ENCODE data around the gene RTEL1.

RTEL1 gene

GRCh38 chr20:63701329-63702035 is 43.4 kb downstream of the RTEL1 start:
- Histone ChIP-seq H3K27ac (ENCODE audit: low read length) (no peak overlapping the region), H4K20me1 (ENCODE audit: insufficient read depth, low read length) (peaks cover 3% of the 10 kb centered on the region; the same call in 1 of the 2 replicates), H3K4me1 (ENCODE audit: low read length) (peaks cover 4% of the 10 kb centered on the region), H2AFZ (ENCODE audit: low read length) (no peak overlapping the region), H3K79me2 (ENCODE audit: low read length) (peaks cover 26% of the 10 kb centered on the region), H3K9ac (ENCODE audit: low read length) (no peak overlapping the region), H3K9me3 (replicated peaks; ENCODE audit: insufficient read depth, low read length) (no peaks in the 10 kb centered on the region), H3F3A (ENCODE audit: insufficient read depth, low read length) (peaks cover under 1% of the 10 kb centered on the region; the same call in 1 of the 2 replicates), H3K4me3 (ENCODE audit: low read length) (no peak overlapping the region), H3K36me3 (replicated peaks; ENCODE audit: insufficient read depth, low read length) (no peaks in the 10 kb centered on the region; the same call in 1 of the 2 replicates), H3K27me3 (replicated peaks; ENCODE audit: insufficient read depth, low read length) (no peaks in the 10 kb centered on the region), H3K9me2 (replicated peaks; ENCODE audit: insufficient read depth, low read length) (no peaks in the 10 kb centered on the region), H3K4me2 (ENCODE audit: low read depth, low read length) (no peak overlapping the region)
- no peak for TF ChIP-seq EZH2phosphoT487 (IDR thresholded peaks at IDR 0.05; ENCODE audit: low read length)
- no peak for TF ChIP-seq CTCF (IDR thresholded peaks at IDR 0.05; ENCODE audit: low read length)
- TF ChIP-seq EZH2 (optimal IDR thresholded peaks at IDR 0.05; ENCODE audit: low read depth, low read length), result no peak
- no peak for DNase-seq

GRCh38 chr20:63702036-63702665 is 44.0 kb downstream of the RTEL1 start:
- Histone ChIP-seq H3K9ac (ENCODE audit: low read length) (no peak overlapping the region), H3K36me3 (replicated peaks; ENCODE audit: insufficient read depth, low read length) (no peaks in the 10 kb centered on the region; the same call in 1 of the 2 replicates), H3K27me3 (replicated peaks; ENCODE audit: insufficient read depth, low read length) (no peaks in the 10 kb centered on the region), H3K27ac (ENCODE audit: low read length) (no peak overlapping the region), H3K4me3 (ENCODE audit: low read length) (no peak overlapping the region), H3K4me1 (ENCODE audit: low read length) (peaks cover 6% of the 10 kb centered on the region), H2AFZ (ENCODE audit: low read length) (no peak overlapping the region), H3K9me2 (replicated peaks; ENCODE audit: insufficient read depth, low read length) (no peaks in the 10 kb centered on the region), H3K4me2 (ENCODE audit: low read depth, low read length) (no peak overlapping the region), H3K79me2 (ENCODE audit: low read length) (peaks cover 33% of the 10 kb centered on the region), H4K20me1 (ENCODE audit: insufficient read depth, low read length) (peaks cover 4% of the 10 kb centered on the region; the same call in 1 of the 2 replicates), H3F3A (ENCODE audit: insufficient read depth, low read length) (peaks cover 7% of the 10 kb centered on the region; the same call in 1 of the 2 replicates), H3K9me3 (replicated peaks; ENCODE audit: insufficient read depth, low read length) (no peaks in the 10 kb centered on the region)
- TF ChIP-seq EZH2 (optimal IDR thresholded peaks at IDR 0.05; ENCODE audit: low read depth, low read length) (no peak), CTCF (IDR thresholded peaks at IDR 0.05; ENCODE audit: low read length) (no peak), EZH2phosphoT487 (IDR thresholded peaks at IDR 0.05; ENCODE audit: low read length) (no peak)
- no peak for DNase-seq

GRCh38 chr20:63702751-63703470 is 44.8 kb downstream of the RTEL1 start:
- H3K36me3 ChIP-seq (replicated peaks; ENCODE audit: insufficient read depth, low read length), result no peaks in the 10 kb centered on the region; the same call in 1 of the 2 replicates
- no peak overlapping the region for H3K4me2 ChIP-seq (ENCODE audit: low read depth, low read length)
- no peak overlapping the region for H3K9ac ChIP-seq (ENCODE audit: low read length)
- H3F3A ChIP-seq (ENCODE audit: insufficient read depth, low read length), result peaks cover 9% of the 10 kb centered on the region; the same call in 1 of the 2 replicates
- peaks cover 39% of the 10 kb centered on the region for H3K79me2 ChIP-seq (ENCODE audit: low read length)
- no peaks in the 10 kb centered on the region for H3K9me3 ChIP-seq (replicated peaks; ENCODE audit: insufficient read depth, low read length)
- H3K27ac ChIP-seq (ENCODE audit: low read length), result no peak overlapping the region
- H3K9me2 ChIP-seq (replicated peaks; ENCODE audit: insufficient read depth, low read length), result no peaks in the 10 kb centered on the region
- no peak overlapping the region for H2AFZ ChIP-seq (ENCODE audit: low read length)
- no peak overlapping the region for H3K4me3 ChIP-seq (ENCODE audit: low read length)
- no peak for DNase-seq
- H4K20me1 ChIP-seq (ENCODE audit: insufficient read depth, low read length), result peaks cover 4% of the 10 kb centered on the region; the same call in 1 of the 2 replicates
- no peak for TF ChIP-seq EZH2 (optimal IDR thresholded peaks at IDR 0.05; ENCODE audit: low read depth, low read length)
- TF ChIP-seq CTCF (IDR thresholded peaks at IDR 0.05; ENCODE audit: low read length), result no peak
- no peak for TF ChIP-seq EZH2phosphoT487 (IDR thresholded peaks at IDR 0.05; ENCODE audit: low read length)
- peaks cover 6% of the 10 kb centered on the region for H3K4me1 ChIP-seq (ENCODE audit: low read length)
- H3K27me3 ChIP-seq (replicated peaks; ENCODE audit: insufficient read depth, low read length), result no peaks in the 10 kb centered on the region

All from MM.1S (cell line).